Sciatic nerve (tissue), 2 donors: ENCODE results near the gene RSPH1. TPM values are rescaled to one million over a fixed set of nuclear protein-coding genes. Genes with fewer than 3 reads are reported as not detected.

Experiments
- ATAC-seq: fragments of 200-7000 bp; cut with Tn5 transposase; one replicate; pipeline ENCODE4 v1.9.1; 2020; ENCODE audit warnings: mild to moderate bottlenecking, moderate library complexity
- DNase-seq: peaks from one replicate; pipeline ENCODE4 v3.0.0-alpha.2; 2020; ENCODE audit warnings: low spot score
- intact Hi-C: fragments of 100-400 bp; cut with DNase I; formaldehyde crosslinking; loops from one replicate; pipeline ENCODE4 v1.14.2; 2022
- total RNA-seq: library from RNA; stranded (reverse); fragmentation: NEBNext Ultra II Directional; extraction: Animal tissue kit (Norgen Biotek cat#: 25700); gene quantifications from one replicate; pipeline ENCODE4 v1.2.1, GENCODE V29; 2021
- donor health status: DM: no; HTN: no; CAD: no.
- donor health status: DM: no; HTN: no; CAD: no.

RSPH1 gene
- total RNA-seq, 1 donor from 2014 or later = 0.58 TPM

DNA sequence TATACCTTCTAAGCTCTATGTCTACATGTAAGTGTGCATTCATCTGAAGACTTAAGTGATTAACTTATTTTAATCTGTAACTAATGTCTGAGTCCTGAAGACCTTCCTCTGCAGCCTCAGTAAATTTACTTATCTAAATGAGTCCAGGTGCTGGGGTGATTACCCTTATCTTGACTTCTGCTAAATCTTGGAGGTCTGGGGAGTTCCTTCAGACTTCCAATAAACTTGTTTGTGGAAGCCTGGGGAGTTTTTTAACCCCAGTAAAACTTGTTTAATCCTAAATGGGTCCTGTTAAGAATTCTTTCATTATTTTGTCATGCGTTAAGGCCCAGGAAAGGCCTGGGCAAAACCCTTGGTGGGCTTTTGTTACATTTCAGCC, 37.0 kb downstream of the RSPH1 start:
- DNase-seq (no peak), ATAC-seq (no peak)
- intact Hi-C loops = no loop called here

DNA sequence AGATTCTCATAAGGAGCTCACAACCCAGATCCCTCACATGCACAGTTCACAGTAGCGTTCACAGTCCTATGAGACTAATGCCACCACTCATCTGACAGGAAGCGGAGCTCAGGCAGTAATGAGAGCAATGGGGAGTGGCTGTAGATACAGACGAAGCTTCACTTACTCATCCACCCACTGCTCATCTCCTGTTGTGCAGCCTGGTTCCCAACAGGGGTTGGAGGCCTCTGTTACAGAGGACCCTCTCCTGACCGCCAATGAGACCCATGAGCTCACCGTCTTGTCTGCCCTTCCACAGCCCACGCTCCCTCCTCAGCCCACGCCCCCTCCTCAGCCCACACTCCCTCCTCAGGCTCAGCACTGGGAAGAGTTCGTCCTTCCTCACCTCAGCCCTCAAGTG, 39.6 kb downstream of the RSPH1 start:
- ATAC-seq = no peak
- DNase-seq = no peak
- intact Hi-C loops = no loop called here

DNA sequence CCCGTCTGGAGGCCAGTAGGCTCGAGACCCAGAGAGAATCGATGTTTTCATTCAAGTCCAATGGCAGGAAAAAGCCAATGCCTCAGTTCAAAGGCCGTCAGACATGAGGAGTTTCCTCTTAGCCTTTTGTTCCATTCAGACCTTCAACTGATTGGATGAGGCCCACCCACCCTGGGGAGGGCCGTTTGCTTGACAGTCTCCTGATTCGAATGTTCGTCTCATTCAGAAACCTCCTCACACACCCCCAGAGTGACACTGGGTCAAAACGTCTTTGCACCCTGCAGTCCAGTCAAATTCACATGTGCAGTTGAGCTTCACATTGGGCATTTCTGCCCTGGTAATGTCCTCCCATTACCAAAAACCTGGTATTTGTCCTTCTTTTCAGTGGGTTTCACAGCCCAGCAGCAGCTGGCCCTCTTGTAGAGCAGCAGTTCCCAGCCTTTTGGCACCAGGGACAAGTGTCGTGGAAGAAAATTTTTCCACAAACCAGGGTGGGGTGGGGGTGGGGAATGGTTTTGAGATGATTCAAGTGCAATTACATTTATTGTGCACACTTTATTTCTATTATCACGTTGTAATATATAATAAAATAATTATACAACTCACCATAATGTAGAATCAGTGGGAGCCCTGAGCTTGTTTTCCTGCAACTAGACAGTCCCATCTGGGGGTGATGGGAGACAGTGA, 40.1 kb downstream of the RSPH1 start:
- intact Hi-C loops = no loop called here
- ATAC-seq = no peak
- no peak for DNase-seq

DNA sequence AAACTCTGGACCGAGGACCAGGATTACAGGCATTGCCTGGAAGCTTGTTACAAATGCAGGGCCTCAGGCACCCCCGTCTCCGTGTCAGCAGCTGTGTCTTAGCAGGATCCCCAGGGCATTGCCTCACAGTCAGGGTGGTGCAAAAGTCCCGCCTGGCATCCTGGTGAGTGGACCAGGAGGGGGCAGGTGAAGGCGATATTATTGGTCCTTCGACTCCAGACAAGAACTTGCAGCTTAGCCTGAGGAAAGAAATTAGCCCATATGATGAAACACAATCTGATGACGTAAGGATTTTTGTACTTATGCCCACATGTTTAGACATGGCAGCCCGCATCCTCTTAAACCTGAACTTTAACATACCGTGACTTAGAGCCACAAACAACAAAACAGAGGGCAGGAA, 40.8 kb downstream of the RSPH1 start:
- ATAC-seq = peak; percentile 45
- intact Hi-C loops = no loop called here
- DNase-seq = no peak

DNA sequence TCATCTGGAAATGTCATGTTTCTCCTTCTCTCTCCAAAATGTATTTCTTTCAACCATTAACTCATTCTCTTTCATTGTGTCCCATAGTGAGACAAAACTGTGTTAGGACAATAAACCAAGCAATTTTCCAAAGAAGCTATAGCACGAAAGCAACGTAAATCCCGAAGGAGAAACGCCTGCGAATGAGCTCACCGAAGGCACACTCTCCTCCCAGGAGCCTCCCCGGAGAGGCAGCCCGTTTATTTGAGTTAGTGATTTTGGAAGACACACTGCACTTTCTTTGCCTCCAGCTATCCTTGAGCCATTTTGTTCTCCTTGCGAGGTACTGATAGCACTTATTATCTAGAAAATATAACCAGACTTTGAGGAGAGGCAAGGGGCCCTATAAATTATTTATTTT, 41.2 kb downstream of the RSPH1 start:
- no peak for DNase-seq
- peak; percentile 6 for ATAC-seq
- intact Hi-C loops = no loop called here

DNA sequence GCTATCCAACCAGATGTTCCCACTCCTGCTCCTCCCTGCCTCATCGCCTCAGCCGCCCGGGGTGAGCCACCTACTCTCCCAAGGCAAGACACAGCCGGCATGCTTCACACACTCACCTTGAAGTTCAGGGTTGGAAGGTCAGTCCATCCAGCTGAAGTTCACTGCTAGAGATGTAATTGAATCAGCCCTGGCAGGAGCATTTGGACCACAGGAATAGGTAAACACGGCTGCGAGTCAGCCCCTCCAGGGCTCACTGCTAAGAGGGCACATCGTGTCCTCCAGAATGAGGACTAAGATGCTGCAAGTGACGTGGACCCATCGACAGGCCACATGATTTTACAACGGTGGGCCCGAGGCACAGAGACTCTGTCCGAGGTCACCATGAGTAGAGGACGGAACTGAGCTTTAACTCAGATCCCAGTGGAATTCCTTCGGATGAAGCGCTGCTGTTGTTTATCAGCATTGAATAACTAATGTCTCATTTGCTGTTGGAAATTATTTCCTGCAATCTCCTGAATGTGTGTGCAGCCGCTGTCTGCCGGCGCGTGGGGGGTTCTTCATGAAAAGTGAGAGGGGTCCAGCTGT, 41.9 kb downstream of the RSPH1 start:
- intact Hi-C loops = no loop called here
- no peak for DNase-seq
- peak; percentile 16 for ATAC-seq

DNA sequence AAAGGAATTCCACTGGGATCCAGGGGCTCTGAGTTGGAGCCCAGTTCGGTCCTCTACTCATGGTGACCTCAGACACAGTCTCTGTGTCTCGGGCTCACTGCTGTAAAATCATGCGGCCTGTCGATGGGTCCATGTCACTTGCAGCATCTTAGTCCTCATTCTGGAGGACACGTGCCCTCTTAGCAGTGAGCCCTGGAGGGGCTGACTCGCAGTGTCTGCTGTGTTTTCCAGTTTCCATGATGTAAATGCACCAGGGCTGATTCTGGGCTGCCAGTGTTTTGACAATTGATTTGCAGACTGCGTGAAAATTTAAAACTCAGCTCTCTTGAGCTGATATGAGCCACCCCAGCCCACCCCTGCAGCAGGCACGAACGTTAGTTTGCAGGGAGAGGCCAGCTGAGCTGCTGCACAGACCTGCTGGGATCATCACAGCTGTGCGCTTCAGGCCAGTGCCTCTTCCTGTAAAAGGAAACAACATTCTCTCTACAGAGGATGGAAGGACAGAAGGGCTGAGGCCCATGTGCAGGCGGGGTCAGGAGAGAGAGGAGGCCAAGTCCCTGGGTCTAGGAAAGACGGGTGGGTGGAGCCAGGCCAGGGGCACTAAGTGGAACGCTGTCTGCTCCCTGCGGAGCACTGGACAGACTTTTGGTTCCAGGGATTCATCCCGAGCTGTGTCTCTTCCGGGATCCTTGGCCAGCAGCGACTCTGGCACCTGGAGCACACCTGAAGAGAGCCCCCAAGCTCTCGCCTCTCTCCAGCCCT, 42.6 kb downstream of the RSPH1 start:
- ATAC-seq = peak; percentile 31
- intact Hi-C loops = no loop called here
- DNase-seq = no peak

DNA sequence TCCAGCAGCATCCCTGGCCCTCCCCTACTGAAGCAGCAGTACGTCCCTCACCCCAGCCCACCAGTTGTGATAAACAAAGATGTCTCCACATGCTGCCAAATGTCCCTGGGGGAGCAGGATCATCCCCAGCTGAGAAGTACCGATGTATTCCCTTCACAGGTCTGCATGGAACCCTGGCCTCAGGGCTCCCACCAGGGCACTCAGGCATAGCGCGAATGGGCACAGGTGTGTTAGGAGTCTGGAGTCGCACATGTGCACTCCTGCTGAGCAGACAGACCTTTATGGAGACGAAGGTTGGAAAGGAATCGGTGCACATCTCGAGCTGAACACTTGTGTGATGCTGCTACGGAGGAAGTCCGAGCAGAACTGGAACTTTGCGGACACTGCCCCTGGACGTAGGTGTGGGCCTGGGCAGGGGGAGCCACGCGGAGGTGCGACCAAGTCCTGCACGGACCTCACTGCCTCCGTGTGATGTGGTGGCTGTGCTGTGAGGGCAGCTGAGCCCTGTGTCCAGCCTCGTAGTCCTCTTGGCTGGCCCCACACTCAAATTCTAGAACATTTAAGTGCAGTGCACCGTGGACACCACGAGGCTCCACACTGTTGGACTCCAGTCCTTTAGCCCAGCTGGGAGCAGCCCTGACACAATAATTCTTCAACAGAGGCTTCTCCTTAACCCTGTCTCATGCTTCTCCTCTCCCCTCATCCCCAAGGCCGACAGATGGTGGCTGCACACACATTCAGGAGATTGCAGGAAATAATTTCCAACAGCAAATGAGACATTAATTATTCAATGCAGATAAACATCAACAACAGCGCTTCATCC, 43.4 kb downstream of the RSPH1 start:
- intact Hi-C loops = no loop called here
- no peak for DNase-seq

DNA sequence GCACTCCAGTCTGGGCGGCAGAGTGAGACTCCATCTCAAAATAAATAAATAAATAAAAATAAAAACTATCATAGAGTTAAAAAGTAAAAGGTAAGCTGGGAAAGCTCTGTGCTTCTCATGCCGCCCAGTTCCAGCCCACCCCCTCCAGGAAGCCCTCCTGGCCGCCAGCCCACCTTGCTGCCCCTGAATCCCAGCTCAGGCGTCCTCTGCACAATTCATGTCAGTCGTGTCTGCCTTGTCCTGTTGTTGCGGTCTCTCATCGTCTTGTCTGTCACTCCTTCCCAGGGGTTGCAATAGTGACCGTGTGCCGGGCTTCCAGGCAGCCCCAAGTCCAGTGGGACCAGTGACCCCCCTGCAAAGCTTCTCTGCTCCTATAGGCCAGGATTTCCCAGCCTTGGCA, 44.1 kb downstream of the RSPH1 start:
- DNase-seq (no peak), ATAC-seq (no peak)
- intact Hi-C loops = no loop called here

More for the DNA sequence above, 43.4 kb downstream of the RSPH1 start:
- no peak for ATAC-seq

DNA sequence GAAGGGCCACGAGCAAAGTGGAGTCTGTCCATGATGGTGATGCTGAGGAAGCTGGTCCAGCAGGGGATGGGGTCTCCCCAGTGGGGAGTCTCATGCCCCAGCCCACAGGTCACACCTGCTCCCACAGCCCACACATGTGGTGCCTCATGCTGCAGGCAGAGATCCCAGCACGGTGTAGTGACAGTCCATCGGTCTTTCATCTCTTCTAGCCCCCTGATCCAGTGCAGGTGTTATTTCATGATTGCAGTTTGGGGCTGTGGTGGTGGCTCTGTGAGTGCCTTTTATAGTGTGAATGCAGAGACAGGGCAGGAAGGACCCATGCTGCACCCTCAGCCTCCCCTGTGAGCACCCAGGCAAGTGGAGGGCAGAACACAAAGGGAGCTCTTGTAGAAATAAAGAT, 47.3 kb downstream of the RSPH1 start:
- intact Hi-C loops = no loop called here
- DNase-seq (no peak), ATAC-seq (no peak)

DNA sequence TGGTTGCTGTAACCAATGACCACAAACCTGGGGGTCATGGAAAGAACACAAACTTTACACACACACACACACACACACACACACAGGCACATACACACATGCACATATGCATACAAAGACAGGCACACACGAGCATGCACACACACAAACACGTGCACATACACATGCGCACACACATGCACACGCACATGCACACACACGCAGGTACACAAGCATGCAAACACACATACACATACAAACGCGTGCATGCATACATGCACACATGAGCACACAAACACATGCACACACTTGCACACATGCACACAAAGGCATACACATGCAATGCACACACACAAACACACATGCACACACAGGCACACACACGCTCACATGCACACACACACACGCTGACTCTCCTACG, 48.3 kb downstream of the RSPH1 start:
- DNase-seq = no peak
- intact Hi-C loops = no loop called here
- no peak for ATAC-seq

DNA sequence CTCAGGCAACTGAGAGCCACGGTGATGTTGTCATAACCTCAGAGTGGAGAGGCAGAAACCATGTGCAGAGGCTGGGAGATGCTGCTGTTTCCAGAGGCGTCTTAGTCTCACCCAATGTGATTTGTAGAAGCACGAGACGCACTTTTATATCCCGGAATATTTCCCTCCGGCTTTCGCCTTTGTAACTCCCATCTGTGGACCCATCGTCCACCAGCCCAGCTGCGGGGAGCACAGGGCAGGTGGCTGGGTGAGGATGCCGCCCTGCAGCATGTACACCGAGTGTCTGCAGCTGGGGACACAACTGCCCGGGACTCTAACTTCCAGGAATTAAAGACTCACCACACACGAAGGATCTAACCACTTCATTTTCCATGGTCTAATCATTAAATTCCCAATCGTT, 48.8 kb downstream of the RSPH1 start:
- no peak for DNase-seq
- no peak for ATAC-seq
- intact Hi-C loops = no loop called here

DNA sequence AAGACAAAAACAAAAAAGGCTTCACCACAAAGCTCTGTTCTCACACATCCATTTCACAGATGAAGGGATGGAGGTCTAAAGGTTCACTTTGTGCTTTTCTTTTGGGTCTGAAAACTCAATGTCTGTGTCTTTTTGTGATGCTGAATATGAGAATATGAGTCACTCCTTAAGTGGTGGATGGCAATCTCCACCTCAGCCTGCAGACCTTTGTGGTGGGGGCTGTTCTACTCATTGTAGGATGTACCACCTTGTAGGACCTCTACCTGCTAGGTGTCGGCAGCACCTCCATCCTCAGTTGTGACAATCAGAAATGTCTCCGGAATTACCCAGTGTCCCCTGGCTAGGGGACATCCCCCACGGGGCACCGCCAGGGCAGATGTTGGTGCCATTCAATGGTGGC, 49.5 kb downstream of the RSPH1 start:
- ATAC-seq = no peak
- intact Hi-C loops = no loop called here
- no peak for DNase-seq

DNA sequence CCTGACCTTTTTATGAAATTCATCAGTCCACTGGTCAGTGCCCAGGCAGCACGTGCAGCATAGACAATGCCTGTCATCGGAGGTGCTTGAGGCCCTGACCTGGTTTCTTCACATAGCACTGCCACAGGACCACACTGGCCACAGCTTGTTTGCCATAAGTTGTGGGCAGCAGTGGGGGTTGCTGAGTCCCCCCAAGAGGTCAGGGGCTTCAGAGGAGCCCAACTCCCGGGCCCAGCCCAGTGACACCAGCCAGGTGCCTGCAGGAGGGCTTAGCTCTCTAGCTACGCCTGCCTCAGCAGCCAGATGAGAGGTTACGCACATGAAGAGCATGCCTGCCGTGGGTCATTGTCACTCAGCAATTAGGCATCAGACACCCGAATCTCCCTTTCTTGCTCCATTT, 50.7 kb downstream of the RSPH1 start:
- intact Hi-C loops = no loop called here
- DNase-seq (no peak), ATAC-seq (no peak)

DNA sequence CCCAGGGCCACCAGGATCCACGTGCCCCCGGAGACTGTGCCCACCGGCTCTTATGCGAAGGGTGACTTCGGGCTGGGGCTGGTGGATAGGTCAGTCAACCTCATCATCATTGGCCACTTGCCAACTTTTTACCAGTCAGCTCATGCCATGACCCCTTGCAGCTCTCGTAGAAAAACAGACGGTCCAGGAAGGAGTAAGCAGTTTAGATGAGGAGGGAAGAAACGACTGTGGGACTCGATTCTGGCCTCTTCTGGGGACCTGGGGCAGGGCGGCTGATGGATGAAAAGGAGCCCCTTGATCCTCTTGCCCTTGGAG, 51.3 kb downstream of the RSPH1 start:
- ATAC-seq (no peak), DNase-seq (no peak)
- intact Hi-C loops = no loop called here

DNA sequence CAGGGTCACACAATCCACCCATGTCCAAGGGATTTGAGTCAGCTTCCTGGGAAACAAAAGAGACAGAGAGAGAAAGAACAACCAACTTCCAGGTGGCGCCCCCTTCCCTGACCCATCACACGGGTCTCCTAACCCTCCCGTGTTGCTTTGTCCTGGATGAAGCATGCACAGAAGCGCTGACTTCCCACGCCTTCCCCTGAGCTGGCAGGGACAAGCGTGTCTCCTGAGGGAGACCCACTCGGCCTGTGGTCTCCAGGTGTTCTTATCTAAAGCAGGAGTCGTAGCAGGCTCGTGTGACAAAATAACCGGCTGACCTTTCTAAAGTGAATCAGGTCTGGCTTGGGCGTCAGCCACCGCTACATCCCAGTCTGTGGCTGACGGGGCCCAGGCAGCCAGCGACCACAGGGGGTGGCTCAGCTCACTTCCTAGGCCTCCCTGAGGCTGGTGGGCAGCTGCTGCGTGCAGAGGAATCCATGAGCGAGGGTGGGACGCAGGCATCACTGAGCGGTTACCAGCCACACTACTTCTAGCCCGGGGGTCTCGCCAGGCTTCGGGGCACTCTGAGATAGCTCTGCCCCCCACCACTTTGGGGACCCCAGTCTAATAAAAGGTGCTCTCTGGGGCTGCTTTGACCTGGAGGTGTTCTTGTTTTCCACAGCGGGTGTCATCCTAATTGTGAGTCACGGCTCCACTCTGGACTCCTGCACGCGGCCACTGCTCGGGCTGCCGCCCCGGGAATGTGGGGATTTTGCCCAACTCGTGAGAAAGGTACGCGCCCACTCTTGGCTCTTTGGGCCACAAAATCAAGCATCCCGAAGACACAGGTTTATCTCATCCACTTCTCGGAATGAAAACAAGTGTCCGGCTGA, 51.9 kb downstream of the RSPH1 start:
- intact Hi-C loops = no loop called here
- DNase-seq (no peak), ATAC-seq (no peak)

DNA sequence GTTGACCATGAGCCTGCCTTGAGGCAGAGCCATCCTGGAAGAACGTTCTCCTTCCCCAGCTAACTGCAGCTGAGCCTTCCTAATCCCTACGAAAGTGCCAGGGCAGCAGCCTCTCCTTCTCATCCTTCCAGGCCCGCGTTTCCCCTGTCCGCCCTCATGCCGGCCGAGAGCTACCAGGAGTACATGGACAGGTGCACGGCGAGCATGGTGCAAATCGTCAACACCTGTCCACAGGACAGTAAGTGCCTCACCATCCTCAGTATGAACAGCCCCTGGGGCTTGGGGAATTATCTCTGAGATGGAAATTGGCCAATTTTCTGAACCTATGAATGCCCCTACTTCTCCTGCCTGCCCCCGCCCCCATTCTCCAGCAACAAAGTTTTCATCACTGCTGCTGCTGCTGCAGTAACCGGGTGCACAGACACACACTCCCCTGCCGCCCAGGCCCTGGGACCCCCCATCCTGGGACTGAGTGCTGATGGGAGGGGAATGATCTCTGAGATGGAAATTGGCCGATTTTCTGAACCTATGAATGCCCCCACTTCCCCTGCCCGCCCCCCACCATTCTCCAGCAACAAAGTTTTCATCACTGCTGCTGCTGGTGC, 52.7 kb downstream of the RSPH1 start:
- ATAC-seq = no peak
- no peak for DNase-seq
- intact Hi-C loops = no loop called here

DNA sequence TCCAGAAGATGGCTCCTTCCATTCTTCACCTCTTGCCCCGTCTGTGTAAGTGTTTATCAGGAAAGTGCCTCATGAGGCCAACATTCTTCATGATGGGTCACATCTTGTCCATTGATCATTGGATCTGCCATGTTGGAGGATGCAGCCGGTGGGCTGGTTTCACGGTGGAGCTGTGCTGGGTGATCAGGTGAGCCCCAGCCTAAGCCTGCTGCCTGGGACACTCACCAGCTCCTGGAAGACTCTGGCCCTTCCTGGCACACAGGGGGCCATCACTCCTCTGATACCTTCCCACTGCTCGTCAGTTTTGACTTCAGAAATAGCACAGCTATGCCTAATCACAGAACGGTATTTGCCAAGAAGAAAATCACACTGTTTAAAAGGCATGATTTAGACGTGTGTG, 54.1 kb downstream of the RSPH1 start:
- intact Hi-C loops = no loop called here

More for the DNA sequence above, 54.1 kb downstream of the RSPH1 start:
- ATAC-seq (no peak), DNase-seq (no peak)
